Activated T-helper 2 cell treated with anti-CD3 and anti-CD28 coated beads, Interferon-gamma antibody, Interleukin-2, Interleukin-4, amounts not matched to agents 10 μg/mL and 5 μg/mL and 100 μg/mL, durations not matched to agents 14 hours and 24 hours and 36 hours (primary cell): ENCODE data around the gene RASSF8. TPM values are rescaled to one million over a fixed set of nuclear protein-coding genes. Genes with fewer than 3 reads are reported as not detected.

Experiments used
- DNase-seq: peaks from one replicate; pipeline ENCODE4 v3.0.0; 2021; ENCODE audit warnings: low spot score
- H3K27ac Mint-ChIP-seq: one replicate; pipeline ENCODE4 v1.8.0; 2021; ENCODE audit warnings: mixed read lengths
- H3K27me3 Mint-ChIP-seq: one replicate; pipeline ENCODE4 v1.8.0; 2021; ENCODE audit warnings: low read depth, mixed read lengths
- H3K36me3 Mint-ChIP-seq: one replicate; pipeline ENCODE4 v1.8.0; 2021; ENCODE audit warnings: low read depth, mixed read lengths
- H3K4me1 Mint-ChIP-seq: one replicate; pipeline ENCODE4 v1.8.0; 2021; ENCODE audit warnings: low read depth, mixed read lengths
- H3K4me3 Mint-ChIP-seq: one replicate; pipeline ENCODE4 v1.8.0; 2021; ENCODE audit warnings: low read depth, mild to moderate bottlenecking, moderate library complexity, mixed read lengths
- H3K9me3 Mint-ChIP-seq: one replicate; pipeline ENCODE4 v1.8.0; 2021; ENCODE audit warnings: mixed read lengths
- intact Hi-C: fragments of 100-400 bp; cut with micrococcal nuclease; formaldehyde crosslinking; loops from one replicate; pipeline ENCODE4 v1.15.1; 2023
- total RNA-seq: library from RNA; stranded (reverse); gene quantifications from 2 replicates; pipeline ENCODE4 v1.2.3, GENCODE V29; 2022

Gene RASSF8
- total RNA-seq, 1 donor from 2014 or later = 0.16 TPM

GRCh38 chr12:25985316-25986175 is 27.1 kb downstream of the RASSF8 start:
- H3K4me1 Mint-ChIP-seq = peaks cover 2% of the 10 kb centered on the region
- H3K27ac Mint-ChIP-seq = no peak overlapping the region
- intact Hi-C loops = no loop called here
- H3K4me3 Mint-ChIP-seq = no peak overlapping the region
- H3K36me3 Mint-ChIP-seq = no peaks in the 10 kb centered on the region
- H3K27me3 Mint-ChIP-seq = peaks cover 6% of the 10 kb centered on the region
- DNase-seq = no peak
- H3K9me3 Mint-ChIP-seq = no peaks in the 10 kb centered on the region

GRCh38 chr12:25986180-25986579 is 27.7 kb downstream of the RASSF8 start:
- no peak overlapping the region for H3K4me3 Mint-ChIP-seq
- no peak overlapping the region for H3K27ac Mint-ChIP-seq

GRCh38 chr12:25988505-25988904 is 30.0 kb downstream of the RASSF8 start:
- no peak for DNase-seq
- Mint-ChIP-seq H3K27ac (no peak overlapping the region), H3K4me1 (no peaks in the 10 kb centered on the region), H3K36me3 (no peaks in the 10 kb centered on the region), H3K9me3 (no peaks in the 10 kb centered on the region), H3K4me3 (no peak overlapping the region), H3K27me3 (peaks cover 6% of the 10 kb centered on the region)
- intact Hi-C loops = no loop called here

More at GRCh38 chr12:25986180-25986579, 27.7 kb downstream of the RASSF8 start:
- intact Hi-C loops = no loop called here
- H3K36me3 Mint-ChIP-seq = no peaks in the 10 kb centered on the region
- DNase-seq = no peak
- no peaks in the 10 kb centered on the region for H3K9me3 Mint-ChIP-seq
- H3K4me1 Mint-ChIP-seq = peaks cover 2% of the 10 kb centered on the region
- peaks cover 6% of the 10 kb centered on the region for H3K27me3 Mint-ChIP-seq

GRCh38 chr12:25990495-25990894 is 32.0 kb downstream of the RASSF8 start:
- Mint-ChIP-seq H3K27ac (no peak overlapping the region), H3K4me1 (no peaks in the 10 kb centered on the region), H3K36me3 (no peaks in the 10 kb centered on the region), H3K27me3 (peaks cover 2% of the 10 kb centered on the region), H3K9me3 (no peaks in the 10 kb centered on the region), H3K4me3 (no peak overlapping the region)
- intact Hi-C loops = no loop called here
- DNase-seq = no peak

- Mint-ChIP-seq H3K27ac (no peak overlapping the region), H3K9me3 (no peaks in the 10 kb centered on the region), H3K36me3 (no peaks in the 10 kb centered on the region), H3K27me3 (peaks cover 4% of the 10 kb centered on the region), H3K4me1 (no peaks in the 10 kb centered on the region), H3K4me3 (no peak overlapping the region)
- intact Hi-C loops = no loop called here
- no peak for DNase-seq
Measured at GRCh38 chr12:25992026-25992782, 33.7 kb downstream of the RASSF8 start.

GRCh38 chr12:25993901-25994651 is 35.6 kb downstream of the RASSF8 start:
- DNase-seq = no peak
- H3K4me3 Mint-ChIP-seq = no peak overlapping the region
- H3K9me3 Mint-ChIP-seq = no peaks in the 10 kb centered on the region
- intact Hi-C loops = no loop called here
- H3K4me1 Mint-ChIP-seq = no peaks in the 10 kb centered on the region
- H3K36me3 Mint-ChIP-seq = no peaks in the 10 kb centered on the region
- peaks cover 4% of the 10 kb centered on the region for H3K27me3 Mint-ChIP-seq
- H3K27ac Mint-ChIP-seq = no peak overlapping the region

- peaks cover 2% of the 10 kb centered on the region for H3K27me3 Mint-ChIP-seq
- H3K9me3 Mint-ChIP-seq = no peaks in the 10 kb centered on the region
- no peaks in the 10 kb centered on the region for H3K36me3 Mint-ChIP-seq
- no peaks in the 10 kb centered on the region for H3K4me1 Mint-ChIP-seq
- H3K4me3 Mint-ChIP-seq = no peak overlapping the region
- DNase-seq = no peak
- intact Hi-C loops = no loop called here
- no peak overlapping the region for H3K27ac Mint-ChIP-seq
Measured at GRCh38 chr12:25994901-25995625, 36.6 kb downstream of the RASSF8 start.

- Mint-ChIP-seq H3K4me1 (no peaks in the 10 kb centered on the region), H3K36me3 (no peaks in the 10 kb centered on the region), H3K9me3 (no peaks in the 10 kb centered on the region), H3K27me3 (peaks cover 2% of the 10 kb centered on the region), H3K27ac (no peak overlapping the region), H3K4me3 (no peak overlapping the region)
- intact Hi-C loops = no loop called here
- DNase-seq = no peak
Measured at GRCh38 chr12:25995906-25996305, 37.4 kb downstream of the RASSF8 start.

GRCh38 chr12:25996677-25997076 is 38.2 kb downstream of the RASSF8 start:
- H3K36me3 Mint-ChIP-seq = no peaks in the 10 kb centered on the region
- no peak for DNase-seq
- H3K4me3 Mint-ChIP-seq = no peak overlapping the region
- no peaks in the 10 kb centered on the region for H3K9me3 Mint-ChIP-seq
- no peak overlapping the region for H3K27ac Mint-ChIP-seq
- peaks cover 2% of the 10 kb centered on the region for H3K27me3 Mint-ChIP-seq
- intact Hi-C loops = no loop called here
- no peaks in the 10 kb centered on the region for H3K4me1 Mint-ChIP-seq

- Mint-ChIP-seq H3K4me3 (no peak overlapping the region), H3K4me1 (no peaks in the 10 kb centered on the region), H3K27ac (no peak overlapping the region), H3K27me3 (peaks cover 2% of the 10 kb centered on the region), H3K9me3 (no peaks in the 10 kb centered on the region), H3K36me3 (no peaks in the 10 kb centered on the region)
- no peak for DNase-seq
- intact Hi-C loops = no loop called here
Measured at GRCh38 chr12:25997201-25997963, 38.9 kb downstream of the RASSF8 start.

- H3K4me1 Mint-ChIP-seq = no peaks in the 10 kb centered on the region
- no peaks in the 10 kb centered on the region for H3K36me3 Mint-ChIP-seq
- no peak for DNase-seq
- H3K27ac Mint-ChIP-seq = no peak overlapping the region
- no peak overlapping the region for H3K4me3 Mint-ChIP-seq
- intact Hi-C loops = no loop called here
- H3K27me3 Mint-ChIP-seq = peaks cover 1% of the 10 kb centered on the region
- H3K9me3 Mint-ChIP-seq = peaks cover 5% of the 10 kb centered on the region
Measured at GRCh38 chr12:26000898-26001297, 42.4 kb downstream of the RASSF8 start.

GRCh38 chr12:26001530-26001929 is 43.0 kb downstream of the RASSF8 start:
- Mint-ChIP-seq H3K27me3 (peaks cover 1% of the 10 kb centered on the region), H3K27ac (no peak overlapping the region), H3K36me3 (no peaks in the 10 kb centered on the region), H3K4me1 (no peaks in the 10 kb centered on the region), H3K9me3 (peaks cover 5% of the 10 kb centered on the region), H3K4me3 (no peak overlapping the region)
- intact Hi-C loops = no loop called here
- no peak for DNase-seq
